Immature natural killer cell (primary cell): ENCODE results near the gene UBE2QL1. TPM values are rescaled to one million over a fixed set of nuclear protein-coding genes. Genes with fewer than 3 reads are reported as not detected.

Source experiments
- DNase-seq, 3 donors: peaks; one replicate each; pipeline ENCODE4 v3.0.0; 2022; ENCODE audit warnings: mixed read lengths in 1 of 3
- H3K27ac Mint-ChIP-seq, 6 donors: one replicate each; pipeline ENCODE4 v1.8.0; 2020; ENCODE audit warnings: mixed read lengths in 6 of 6, mild to moderate bottlenecking in 5 of 6, inconsistent platforms in 4 of 6, moderate library complexity in 3 of 6
- H3K27me3 Mint-ChIP-seq, 3 donors: one replicate each; pipeline ENCODE4 v1.8.0; 2020 to 2021; ENCODE audit warnings: low read depth in 3 of 3, mild to moderate bottlenecking in 3 of 3, mixed read lengths in 3 of 3, moderate library complexity in 3 of 3, inconsistent platforms in 1 of 3
- H3K36me3 Mint-ChIP-seq, 3 donors: one replicate each; pipeline ENCODE4 v1.8.0; 2020; ENCODE audit warnings: mixed read lengths in 3 of 3, inconsistent platforms in 2 of 3, mild to moderate bottlenecking in 2 of 3
- H3K4me1 Mint-ChIP-seq, 2 donors: one replicate each; pipeline ENCODE4 v1.8.0; 2020; ENCODE audit warnings: inconsistent platforms in 2 of 2, mild to moderate bottlenecking in 2 of 2, mixed read lengths in 2 of 2, moderate library complexity in 1 of 2
- H3K4me3 Mint-ChIP-seq, 5 donors: one replicate each; pipeline ENCODE4 v1.8.0; 2020; ENCODE audit warnings: mild to moderate bottlenecking in 5 of 5, mixed read lengths in 5 of 5, inconsistent platforms in 3 of 5, moderate library complexity in 3 of 5
- H3K9me3 Mint-ChIP-seq, 6 donors: one replicate each; pipeline ENCODE4 v1.8.0; 2020; ENCODE audit warnings: mild to moderate bottlenecking in 6 of 6, mixed read lengths in 6 of 6, inconsistent platforms in 4 of 6, moderate library complexity in 3 of 6
- polyA plus RNA-seq, 3 donors: library from polyadenylated mRNA; unstranded; fragments of 300-500 nt; fragmentation: Illumina TruSeq; gene quantifications; one replicate each; pipeline ENCODE4 v1.2.3, GENCODE V29; 2021

Gene UBE2QL1
- polyA plus RNA-seq, 3 donors from 2014 or later, result not detected

DNA sequence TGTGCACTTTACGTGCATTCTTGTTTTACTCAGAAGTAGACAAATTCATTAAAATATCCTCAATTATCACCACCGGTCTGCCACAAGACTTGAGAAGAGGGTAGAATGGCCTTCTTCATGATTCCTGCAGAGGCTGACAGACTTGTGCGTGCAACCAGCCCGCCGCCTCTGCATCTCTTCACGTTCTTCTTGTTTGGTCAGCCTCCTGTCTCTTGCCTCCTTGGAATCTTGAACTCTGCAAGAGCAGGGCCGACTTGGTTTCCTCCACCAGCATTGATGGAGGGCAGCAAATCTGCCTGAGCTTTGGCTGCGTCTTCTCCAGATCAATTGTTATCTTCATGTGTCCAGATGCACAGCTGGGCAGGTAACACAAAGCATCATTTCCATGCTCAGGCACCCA, 20.2 kb downstream of the UBE2QL1 start:
- peaks cover 3 to 4% (median 3%) of the 10 kb centered on the region in 3 donors for H3K27me3 Mint-ChIP-seq
- H3K27ac Mint-ChIP-seq, result no peak overlapping the region
- no peaks in the 10 kb centered on the region for H3K4me1 Mint-ChIP-seq
- H3K9me3 Mint-ChIP-seq, result peaks cover 0 to 1% (median 0%) of the 10 kb centered on the region in 6 donors
- DNase-seq, result no peak
- H3K4me3 Mint-ChIP-seq, result no peak overlapping the region
- H3K36me3 Mint-ChIP-seq, result no peaks in the 10 kb centered on the region

DNA sequence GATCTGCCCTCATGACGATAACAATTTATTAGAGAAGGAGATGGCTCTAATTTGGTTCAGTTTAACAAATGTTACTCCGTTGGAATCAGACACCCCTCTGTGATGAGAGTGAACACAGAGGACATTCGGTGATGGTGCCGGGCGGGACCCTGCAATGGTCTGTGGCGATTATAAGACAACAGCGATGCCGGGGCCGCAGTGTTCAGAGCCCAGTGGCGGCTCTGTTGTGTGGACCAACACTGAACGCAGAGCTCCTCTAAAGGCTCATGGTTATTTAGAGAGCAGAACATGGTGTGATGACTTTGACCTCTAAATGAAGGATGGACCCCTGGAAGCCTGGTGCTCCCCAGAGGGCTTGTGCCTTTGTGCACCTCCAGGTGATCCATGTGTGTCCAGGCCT, 21.2 kb downstream of the UBE2QL1 start:
- Mint-ChIP-seq H3K9me3 (peaks cover 0 to 1% (median 0%) of the 10 kb centered on the region in 6 donors), H3K4me3 (no peak overlapping the region), H3K27me3 (peaks cover 3 to 6% (median 4%) of the 10 kb centered on the region in 3 donors), H3K27ac (no peak overlapping the region), H3K4me1 (no peaks in the 10 kb centered on the region), H3K36me3 (no peaks in the 10 kb centered on the region)
- no peak for DNase-seq

DNA sequence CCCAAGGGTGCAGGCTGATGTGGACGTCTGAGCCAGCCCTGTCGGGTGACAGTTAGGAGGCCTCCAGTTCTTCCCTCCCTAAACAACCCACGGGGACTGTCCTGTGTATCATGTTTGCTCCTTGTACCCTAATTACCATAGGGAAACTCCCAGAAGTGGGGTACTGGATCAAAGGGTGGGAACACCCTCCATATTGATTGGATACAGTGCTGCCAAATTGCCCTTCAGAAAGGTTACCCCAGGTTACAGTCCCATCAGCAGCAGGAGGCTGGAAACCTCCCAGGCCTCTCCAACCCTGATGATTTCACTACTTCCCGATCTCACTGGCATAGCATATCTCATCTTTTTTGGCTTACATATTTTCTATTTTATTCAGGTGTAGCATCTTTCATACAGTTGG, 22.0 kb downstream of the UBE2QL1 start:
- DNase-seq, result no peak
- Mint-ChIP-seq H3K36me3 (no peaks in the 10 kb centered on the region), H3K27ac (no peak overlapping the region), H3K27me3 (peaks cover 3 to 6% (median 6%) of the 10 kb centered on the region in 3 donors), H3K4me3 (no peak overlapping the region), H3K9me3 (peaks cover 0 to 1% (median 0%) of the 10 kb centered on the region in 6 donors), H3K4me1 (no peaks in the 10 kb centered on the region)

DNA sequence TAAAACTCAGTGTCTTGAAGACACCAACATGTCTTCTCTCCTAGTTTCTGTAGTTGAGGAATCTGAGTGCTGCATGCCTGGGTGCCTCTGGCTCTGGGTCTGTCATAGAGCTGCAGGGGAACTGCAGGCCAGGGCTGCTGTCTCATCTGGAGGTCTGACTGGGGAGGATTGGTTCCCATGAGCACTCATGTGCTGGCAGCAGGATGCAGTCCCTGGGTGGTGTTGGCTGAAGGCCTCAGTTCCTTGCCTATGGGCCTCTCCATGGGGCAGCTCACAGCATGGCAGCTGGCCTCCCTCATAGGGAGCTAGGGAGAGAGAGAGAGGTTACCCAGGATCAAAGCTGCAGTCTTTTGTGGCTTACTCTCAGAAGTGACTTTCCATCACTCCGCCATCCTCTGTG, 22.6 kb downstream of the UBE2QL1 start:
- peaks cover 0 to 1% (median 0%) of the 10 kb centered on the region in 6 donors for H3K9me3 Mint-ChIP-seq
- no peaks in the 10 kb centered on the region for H3K4me1 Mint-ChIP-seq
- H3K4me3 Mint-ChIP-seq, result no peak overlapping the region
- no peaks in the 10 kb centered on the region for H3K36me3 Mint-ChIP-seq
- H3K27ac Mint-ChIP-seq, result no peak overlapping the region
- no peak for DNase-seq
- H3K27me3 Mint-ChIP-seq, result peaks cover 3 to 6% (median 6%) of the 10 kb centered on the region in 3 donors

DNA sequence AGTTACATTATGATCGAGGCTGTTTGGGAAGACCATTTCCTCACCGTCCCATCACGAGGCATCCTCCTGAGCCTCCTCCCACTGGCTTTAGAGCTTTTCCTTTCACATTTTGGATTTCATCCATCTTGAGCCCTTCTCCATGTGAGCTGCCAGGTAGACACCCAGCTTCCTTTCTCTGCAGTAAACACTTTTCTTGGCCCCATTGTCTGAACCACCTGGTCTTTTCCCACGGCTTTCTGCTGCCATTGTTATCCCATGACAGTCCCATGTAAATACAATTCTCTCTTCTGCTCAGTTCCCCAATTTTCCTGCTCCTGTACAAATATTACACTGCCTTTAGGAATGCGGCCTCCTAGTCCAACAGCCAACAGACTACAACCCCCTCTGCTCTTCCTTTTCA, 24.1 kb downstream of the UBE2QL1 start:
- Mint-ChIP-seq H3K9me3 (peaks cover 0 to under 1% (median 0%) of the 10 kb centered on the region in 6 donors), H3K4me3 (no peak overlapping the region), H3K27me3 (peaks cover 2 to 6% (median 4%) of the 10 kb centered on the region in 3 donors), H3K36me3 (no peaks in the 10 kb centered on the region), H3K27ac (no peak overlapping the region), H3K4me1 (no peaks in the 10 kb centered on the region)
- DNase-seq, result no peak

DNA sequence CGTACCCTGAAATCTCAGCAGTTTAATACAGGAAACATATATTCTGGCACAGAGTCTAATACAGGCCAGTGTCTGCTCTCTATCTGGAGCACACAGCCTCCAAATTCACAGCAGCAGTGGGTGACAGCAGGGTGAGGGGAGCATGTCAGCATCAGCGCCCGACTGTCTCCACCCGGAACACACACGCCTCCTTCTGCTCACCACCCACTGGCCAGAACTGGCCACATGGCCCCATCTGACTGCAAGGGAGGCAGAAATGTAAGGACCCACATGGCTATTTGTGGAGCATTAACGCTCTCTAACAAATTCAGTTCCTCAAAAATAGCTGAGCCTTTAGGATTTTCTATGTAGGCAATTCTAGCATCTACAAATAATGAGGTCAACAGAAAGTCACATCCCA, 24.6 kb downstream of the UBE2QL1 start:
- Mint-ChIP-seq H3K27me3 (peaks cover 0 to 4% (median 4%) of the 10 kb centered on the region in 3 donors), H3K4me3 (no peak overlapping the region), H3K9me3 (no peaks in the 10 kb centered on the region), H3K4me1 (no peaks in the 10 kb centered on the region), H3K27ac (no peak overlapping the region), H3K36me3 (no peaks in the 10 kb centered on the region)
- no peak for DNase-seq

DNA sequence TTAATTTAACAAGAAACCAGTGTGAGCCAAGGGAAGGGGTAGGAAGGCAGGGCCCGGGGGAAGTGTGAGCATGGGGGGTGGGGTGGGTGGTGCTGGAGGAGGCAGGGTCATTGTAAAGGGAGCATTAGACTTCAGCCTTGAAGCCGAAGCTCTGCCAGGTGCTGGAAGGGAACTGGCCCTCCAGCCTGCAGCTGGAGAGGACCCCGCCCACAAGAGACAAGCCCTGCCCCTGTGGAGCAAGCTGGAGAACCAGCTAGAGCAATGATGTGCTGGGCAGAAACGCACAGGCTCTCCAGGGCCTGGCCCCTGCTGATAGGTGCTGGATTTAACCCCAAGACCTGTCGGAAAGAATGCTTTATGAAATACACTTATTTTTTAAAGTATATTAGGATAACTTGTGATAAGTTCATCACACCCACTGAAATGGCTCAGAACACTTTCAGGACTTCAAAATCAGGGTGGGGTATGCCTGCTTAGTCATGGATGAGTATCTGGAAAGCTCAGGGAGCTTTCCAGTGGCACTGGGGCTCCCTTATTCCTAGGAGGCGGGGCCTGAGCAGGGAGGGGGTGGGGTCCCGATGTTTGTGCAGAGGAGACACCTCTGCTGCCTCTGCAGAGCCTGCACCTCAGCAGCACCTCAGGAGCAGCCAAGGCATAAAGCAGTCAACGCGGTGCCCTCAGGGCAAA, 27.1 kb downstream of the UBE2QL1 start:
- Mint-ChIP-seq H3K36me3 (no peaks in the 10 kb centered on the region), H3K4me1 (no peaks in the 10 kb centered on the region), H3K27ac (no peak overlapping the region), H3K27me3 (peaks cover 0 to 8% (median 5%) of the 10 kb centered on the region in 3 donors), H3K4me3 (no peak overlapping the region), H3K9me3 (no peaks in the 10 kb centered on the region)
- no peak for DNase-seq

DNA sequence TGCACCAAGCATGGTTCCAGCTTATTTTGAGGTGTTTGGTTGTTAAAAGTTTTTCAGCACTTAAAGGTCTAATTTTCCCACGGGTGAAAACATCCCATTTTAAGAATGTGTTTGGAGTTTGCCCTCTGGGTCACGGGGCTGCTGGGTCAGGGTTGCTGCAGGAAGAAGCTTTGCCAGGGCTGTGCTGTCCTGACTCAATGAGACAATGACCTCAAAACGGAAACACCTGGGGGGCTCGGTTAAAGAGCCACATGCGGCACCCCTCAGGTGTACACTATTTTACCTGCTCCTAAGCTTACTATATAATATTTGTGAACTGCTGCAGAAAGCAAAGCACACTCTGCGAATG, 27.6 kb downstream of the UBE2QL1 start:
- no peak for DNase-seq
- H3K4me3 Mint-ChIP-seq, result no peak overlapping the region
- H3K9me3 Mint-ChIP-seq, result no peaks in the 10 kb centered on the region
- H3K27me3 Mint-ChIP-seq, result peaks cover 0 to 8% (median 5%) of the 10 kb centered on the region in 3 donors
- H3K27ac Mint-ChIP-seq, result no peak overlapping the region
- no peaks in the 10 kb centered on the region for H3K4me1 Mint-ChIP-seq
- no peaks in the 10 kb centered on the region for H3K36me3 Mint-ChIP-seq

DNA sequence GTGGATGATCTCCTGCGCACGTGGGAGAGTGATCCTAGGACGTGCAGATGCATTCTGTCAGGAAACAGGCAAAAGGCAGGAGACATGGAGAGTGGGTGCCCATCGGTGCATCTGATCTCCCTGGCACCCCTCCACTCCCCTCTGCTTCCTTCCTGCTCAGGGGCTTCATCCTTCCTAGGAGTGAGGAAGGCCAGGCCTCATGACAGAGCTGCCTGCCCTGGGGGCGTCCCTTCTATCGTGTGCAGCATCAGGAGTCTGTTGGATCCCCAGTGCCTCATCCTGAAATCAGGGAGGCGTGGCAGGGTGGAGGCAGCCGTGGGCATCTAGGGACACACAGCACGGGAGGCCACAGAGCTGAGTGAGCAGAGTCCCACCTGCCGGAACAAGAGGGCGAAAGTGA, 30.1 kb downstream of the UBE2QL1 start:
- Mint-ChIP-seq H3K4me1 (no peaks in the 10 kb centered on the region), H3K27ac (no peak overlapping the region), H3K27me3 (peaks cover 0 to 8% (median 4%) of the 10 kb centered on the region in 3 donors), H3K9me3 (peaks cover 0 to 1% (median 0%) of the 10 kb centered on the region in 6 donors), H3K36me3 (no peaks in the 10 kb centered on the region), H3K4me3 (no peak overlapping the region)
- no peak for DNase-seq

DNA sequence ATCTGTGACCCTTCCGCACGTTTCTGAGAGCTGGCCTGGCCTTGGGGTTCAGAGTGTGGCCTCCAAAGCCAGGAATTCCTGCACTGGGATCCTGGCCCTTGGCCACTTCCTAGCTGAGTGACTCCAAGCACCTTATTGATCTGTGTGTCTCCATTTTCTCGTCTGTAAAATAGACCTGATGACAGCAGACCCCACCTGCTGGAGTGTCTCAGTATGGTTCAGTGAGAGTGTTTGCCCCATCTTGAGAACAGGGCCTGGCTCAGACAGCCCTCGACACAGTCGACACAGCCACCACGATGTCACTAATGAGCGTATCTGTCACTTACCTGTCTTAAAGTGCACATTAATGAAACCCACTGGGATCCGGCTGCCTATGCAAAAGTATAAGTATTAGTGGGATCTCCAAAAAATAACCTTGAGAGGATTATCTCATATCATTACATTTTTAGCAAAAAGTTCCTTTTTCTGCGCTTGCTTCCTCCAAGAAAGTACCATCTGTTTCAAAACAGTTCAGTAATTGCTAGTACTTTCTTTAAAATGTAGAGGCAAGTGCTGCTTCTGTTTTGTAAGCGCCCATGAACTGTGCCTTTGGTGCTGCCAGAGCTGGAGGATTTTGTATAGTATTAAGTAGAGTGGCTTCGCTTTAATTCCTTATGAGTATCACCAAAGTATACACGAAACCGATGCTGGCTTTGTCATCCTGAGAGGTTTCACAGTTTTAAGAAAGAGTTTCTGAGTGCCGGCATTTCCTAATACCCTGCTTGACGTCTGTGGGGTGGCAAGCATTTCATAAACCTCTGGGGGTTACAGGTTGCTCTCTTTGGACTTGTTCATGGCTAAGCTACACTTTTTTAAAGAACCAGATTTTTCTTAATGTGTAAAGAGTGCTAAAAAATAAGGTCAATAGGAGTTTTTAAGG, 31.7 kb downstream of the UBE2QL1 start:
- no peaks in the 10 kb centered on the region for H3K36me3 Mint-ChIP-seq
- peaks cover 0 to 10% (median 1%) of the 10 kb centered on the region in 3 donors for H3K27me3 Mint-ChIP-seq
- H3K4me3 Mint-ChIP-seq, result no peak overlapping the region
- DNase-seq, result no peak
- no peak overlapping the region for H3K27ac Mint-ChIP-seq
- H3K9me3 Mint-ChIP-seq, result peaks cover 0 to 1% (median 0%) of the 10 kb centered on the region in 6 donors
- H3K4me1 Mint-ChIP-seq, result no peaks in the 10 kb centered on the region

DNA sequence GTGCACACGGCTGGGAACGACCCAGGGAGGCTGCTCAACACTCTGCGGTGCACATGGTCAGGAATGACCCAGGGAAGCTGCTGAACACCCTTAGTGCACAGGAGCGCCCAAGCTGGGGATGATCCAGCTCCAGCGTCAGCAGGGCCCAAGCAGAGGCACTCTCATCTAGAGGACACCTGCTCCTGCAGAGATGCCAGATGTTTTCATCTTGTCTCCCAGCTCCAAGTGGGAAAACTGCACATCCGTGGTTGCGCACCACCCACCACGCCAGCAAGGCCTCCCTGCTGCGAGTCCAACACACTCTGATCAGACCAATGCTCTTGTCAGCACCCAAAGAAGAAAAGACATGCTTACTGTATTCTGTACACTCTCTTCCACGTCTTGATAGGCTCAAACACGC, 34.1 kb downstream of the UBE2QL1 start:
- Mint-ChIP-seq H3K27me3 (peaks cover 0 to 7% (median 1%) of the 10 kb centered on the region in 3 donors), H3K27ac (no peak overlapping the region), H3K4me3 (no peak overlapping the region), H3K9me3 (peaks cover 0 to 1% (median 0%) of the 10 kb centered on the region in 6 donors), H3K36me3 (no peaks in the 10 kb centered on the region), H3K4me1 (no peaks in the 10 kb centered on the region)
- DNase-seq, result no peak

DNA sequence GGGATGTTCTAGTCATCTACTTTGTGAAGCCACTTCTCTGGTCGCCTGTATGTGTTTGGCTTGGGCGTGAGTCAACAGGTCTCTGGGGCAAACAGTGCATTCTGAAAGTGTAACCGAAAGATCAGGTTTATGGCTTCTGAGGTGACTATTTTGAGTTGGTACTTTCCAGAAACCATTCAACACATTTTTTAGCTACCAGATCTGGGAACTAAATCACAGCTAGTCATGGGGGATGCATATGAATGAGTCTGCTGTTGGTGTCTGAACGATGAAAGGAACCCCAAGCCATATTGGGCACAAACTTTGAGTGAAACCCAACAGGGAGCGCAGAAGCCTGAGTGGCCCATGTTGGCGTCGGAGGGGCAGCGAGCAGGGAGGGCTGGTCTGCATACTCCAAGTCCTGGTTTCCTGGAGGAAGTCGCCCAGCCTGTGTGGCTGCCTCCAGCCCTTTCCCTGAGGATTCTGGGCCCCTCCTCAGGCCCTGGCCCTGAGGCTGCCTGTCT, 35.3 kb downstream of the UBE2QL1 start:
- Mint-ChIP-seq H3K27ac (no peak overlapping the region), H3K9me3 (peaks cover 0 to 1% (median 0%) of the 10 kb centered on the region in 6 donors), H3K36me3 (no peaks in the 10 kb centered on the region), H3K4me3 (no peak overlapping the region), H3K27me3 (peaks cover 0 to 7% (median 0%) of the 10 kb centered on the region in 3 donors), H3K4me1 (no peaks in the 10 kb centered on the region)
- no peak for DNase-seq

DNA sequence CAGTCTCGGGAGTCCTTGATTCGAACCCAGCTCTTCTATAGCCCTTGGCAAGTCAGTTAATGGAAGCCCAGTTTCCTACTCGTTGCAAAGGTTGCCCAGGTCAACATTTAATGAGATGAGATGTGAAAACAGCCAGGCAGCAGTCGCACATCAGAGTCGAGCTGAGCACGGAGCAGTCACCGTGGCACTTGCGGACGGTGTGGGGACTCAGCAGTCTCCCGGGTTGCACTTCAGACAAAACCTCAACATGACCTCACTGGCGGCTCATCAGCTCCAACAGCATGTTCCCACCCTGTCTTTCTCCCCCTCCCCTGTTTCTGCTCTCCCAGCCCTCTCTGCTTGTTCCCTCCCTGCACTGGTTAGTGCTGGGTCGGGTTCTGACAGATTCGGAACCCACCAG, 35.8 kb downstream of the UBE2QL1 start:
- Mint-ChIP-seq H3K27me3 (peaks cover 0 to 4% (median 0%) of the 10 kb centered on the region in 3 donors), H3K27ac (no peak overlapping the region), H3K9me3 (peaks cover 0 to 1% (median 0%) of the 10 kb centered on the region in 6 donors), H3K36me3 (no peaks in the 10 kb centered on the region), H3K4me3 (no peak overlapping the region), H3K4me1 (no peaks in the 10 kb centered on the region)
- DNase-seq, result no peak

DNA sequence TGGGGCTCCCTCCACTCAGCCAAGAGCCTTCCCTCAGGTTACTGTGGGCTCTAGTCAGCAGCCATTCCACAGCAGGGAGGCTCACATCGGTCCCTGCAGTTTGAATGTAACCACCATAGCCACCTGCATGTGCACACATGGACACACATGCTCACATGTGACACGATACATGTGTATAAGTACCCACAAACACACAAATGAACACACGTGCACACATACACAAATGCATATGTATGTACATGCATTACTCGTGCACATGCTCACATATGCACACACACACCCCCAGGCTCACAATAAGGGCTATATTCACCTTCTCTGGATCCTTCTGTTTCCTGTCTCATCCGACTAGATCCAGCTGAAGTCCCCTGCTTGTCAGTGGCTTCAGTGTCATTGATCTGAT, 36.2 kb downstream of the UBE2QL1 start:
- Mint-ChIP-seq H3K36me3 (no peaks in the 10 kb centered on the region), H3K27ac (no peak overlapping the region), H3K4me1 (no peaks in the 10 kb centered on the region), H3K4me3 (no peak overlapping the region), H3K27me3 (peaks cover 0 to 4% (median 0%) of the 10 kb centered on the region in 3 donors), H3K9me3 (peaks cover 0 to 1% (median 0%) of the 10 kb centered on the region in 6 donors)
- DNase-seq, result no peak
